EH (cell line): ENCODE measurements around the gene DCP1B.

Experiments
- DNase-seq: peaks from one replicate; pipeline ENCODE4 v3.0.0-alpha.2; 2015; ENCODE audit warnings: low read depth

DCP1B gene

DNA sequence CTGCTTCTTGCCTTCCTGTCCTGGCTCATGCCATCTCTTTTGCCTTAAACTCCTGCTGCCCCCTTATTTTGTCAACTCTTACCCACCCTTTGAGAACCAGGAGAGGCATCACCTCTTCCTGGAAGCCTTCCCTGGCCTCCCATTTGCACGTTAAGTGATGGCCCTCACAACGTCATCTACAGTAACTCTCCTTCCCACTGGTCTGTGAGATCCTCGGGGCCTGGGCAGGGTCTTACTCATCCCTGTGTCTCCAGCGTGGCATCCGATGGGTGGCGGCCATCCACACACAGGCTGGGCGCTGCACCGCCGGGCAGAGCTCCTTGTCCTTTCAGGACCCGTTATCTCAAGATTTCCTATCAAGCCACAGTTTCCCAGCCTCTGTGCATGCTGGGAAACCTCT lies 69.0 kb downstream of the DCP1B start:
- no peak for DNase-seq

DNA sequence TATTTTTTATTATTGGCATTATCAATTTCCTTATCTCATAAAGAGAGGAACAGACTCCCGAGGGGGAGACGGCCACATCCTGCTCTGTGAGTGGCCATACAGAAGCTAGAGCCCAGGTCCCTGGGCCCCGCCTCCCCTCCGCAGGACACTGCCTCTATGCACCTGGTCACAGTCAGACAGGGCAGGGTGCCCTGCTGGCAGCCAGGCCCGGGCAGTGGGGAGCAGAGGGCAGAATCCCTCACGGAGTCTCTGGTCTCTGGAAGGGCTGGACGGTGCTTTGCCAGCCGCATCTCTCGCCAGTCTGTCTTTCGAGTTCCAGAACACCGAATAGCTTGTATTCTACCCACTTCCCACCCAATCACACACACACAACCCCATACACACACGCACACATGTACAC lies 69.4 kb downstream of the DCP1B start:
- DNase-seq, result no peak

GRCh38 chr12:1934068-1934467 lies 70.2 kb downstream of the DCP1B start:
- no peak for DNase-seq

- peak; percentile 53 for DNase-seq
Observed at GRCh38 chr12:1933342-1934051, 70.8 kb downstream of the DCP1B start.

DNA sequence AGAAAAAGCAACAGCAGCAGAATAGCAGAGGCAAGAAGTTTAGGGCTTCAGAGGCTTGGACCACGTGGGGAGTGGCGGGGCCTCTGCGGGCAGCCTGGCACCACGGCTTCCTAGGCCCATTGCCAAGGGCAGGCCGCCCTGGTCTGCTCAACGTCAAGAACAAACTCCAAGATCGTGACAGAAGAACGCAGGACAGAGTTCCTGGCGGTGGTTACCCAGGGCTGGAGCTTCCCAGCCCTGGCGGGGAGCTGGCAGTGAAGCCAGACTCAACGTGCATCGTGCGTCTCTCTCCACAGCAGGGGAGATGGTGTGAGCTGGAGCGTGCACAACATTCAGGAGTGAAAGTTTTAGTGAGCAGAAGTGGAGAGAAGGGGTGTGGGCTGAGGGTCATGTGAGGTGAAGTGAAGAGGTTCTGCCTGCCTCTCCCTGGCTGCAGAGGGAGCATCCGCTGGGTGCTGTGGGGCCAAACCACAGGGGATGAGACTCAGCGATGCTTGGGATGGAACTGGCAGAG lies 71.9 kb downstream of the DCP1B start:
- no peak for DNase-seq

DNA sequence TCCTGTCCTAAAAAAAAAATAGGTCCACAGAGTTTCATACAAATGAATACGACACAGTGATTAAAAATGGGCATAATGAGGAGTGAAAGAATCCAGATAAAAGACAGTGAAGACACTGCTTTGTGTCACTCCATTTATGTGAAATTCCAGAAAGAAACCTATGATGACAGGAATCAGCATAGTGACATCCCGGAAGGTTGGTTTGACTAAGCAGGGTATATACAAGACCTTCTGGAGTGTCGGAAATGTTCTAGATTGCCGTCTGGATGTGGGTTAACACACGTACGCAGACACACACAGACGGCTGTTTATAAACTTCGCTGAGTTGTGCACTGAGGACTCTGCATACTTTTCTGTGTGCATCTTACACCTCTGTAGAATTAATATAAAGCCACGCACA lies 72.6 kb downstream of the DCP1B start:
- no peak for DNase-seq

GRCh38 chr12:1930803-1931597 lies 73.3 kb downstream of the DCP1B start:
- no peak for DNase-seq

DNA sequence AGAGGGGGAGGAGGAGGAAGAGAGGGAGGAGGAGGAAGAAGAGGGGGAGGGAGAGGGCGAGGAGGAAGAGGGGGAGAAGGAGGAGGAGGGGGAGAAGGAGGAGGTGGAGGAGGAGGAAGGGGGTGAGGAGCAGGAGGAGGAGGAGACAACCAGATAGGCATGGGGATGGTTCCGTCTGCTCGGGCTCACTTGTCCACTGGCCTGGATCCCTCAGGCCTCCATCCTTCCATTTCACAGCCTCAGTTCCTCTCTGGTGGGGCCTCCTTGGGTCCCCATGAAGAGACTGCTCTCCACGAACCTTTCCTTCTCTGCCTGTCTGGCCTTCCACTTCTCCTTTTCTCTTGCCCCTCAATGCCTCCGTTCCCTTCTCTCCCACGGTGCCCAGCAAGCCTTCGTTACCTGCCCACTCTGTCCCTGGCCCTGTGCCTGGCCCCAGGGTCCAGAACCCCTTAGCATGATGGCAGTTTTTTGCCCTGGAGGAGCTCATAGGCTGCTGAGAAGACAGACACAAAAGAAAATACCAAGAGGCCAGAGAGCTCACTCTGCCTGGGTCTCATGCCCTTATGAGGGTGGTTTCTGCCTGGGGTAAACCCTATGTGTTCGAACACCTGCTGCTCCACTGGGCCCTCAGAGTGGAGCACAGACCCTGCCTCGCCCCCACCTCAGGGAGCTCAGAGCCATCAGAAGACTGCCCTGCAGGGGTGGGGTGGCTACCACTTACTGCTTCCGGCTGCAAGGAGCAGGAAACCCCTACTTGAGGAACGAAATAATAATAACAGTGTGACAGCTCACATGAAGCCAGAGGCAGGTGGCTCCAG lies 74.1 kb downstream of the DCP1B start:
- no peak for DNase-seq

GRCh38 chr12:1929241-1929984 lies 74.8 kb downstream of the DCP1B start:
- DNase-seq, result no peak

DNA sequence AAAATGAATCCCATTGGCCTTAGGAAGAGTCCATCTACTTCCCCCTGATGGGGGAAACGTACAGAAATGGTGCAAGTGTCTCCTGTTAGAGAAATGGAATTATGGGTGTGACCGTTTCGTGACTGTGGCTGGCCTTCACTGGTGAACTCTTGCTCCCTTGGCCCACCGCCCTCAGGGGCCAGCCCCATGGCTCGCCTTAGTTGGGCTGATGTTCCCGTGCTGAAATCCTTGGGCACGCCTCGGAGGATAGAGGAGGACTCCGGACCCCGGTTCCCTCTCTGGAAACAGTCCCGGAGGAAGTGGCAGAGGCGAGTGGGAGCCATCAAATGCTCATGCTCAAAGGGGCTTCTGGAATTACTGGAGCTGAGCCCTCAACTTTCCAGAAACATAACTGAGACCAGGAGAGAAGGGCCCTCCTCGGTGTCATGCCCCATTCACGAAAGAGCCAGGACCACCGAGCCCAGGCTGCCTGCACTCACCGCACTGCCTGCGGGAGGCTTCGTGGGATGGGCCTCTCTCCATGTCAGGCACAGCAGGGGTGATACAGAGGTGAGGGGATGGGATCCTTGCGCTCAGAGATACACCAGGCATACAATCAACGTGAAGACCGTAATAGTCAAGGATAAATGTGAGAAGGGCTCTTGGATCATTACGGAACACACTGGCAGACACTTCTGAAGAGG lies 75.7 kb downstream of the DCP1B start:
- DNase-seq, result no peak

GRCh38 chr12:1927751-1928351 lies 76.4 kb downstream of the DCP1B start:
- peak; percentile 46 for DNase-seq

- no peak for DNase-seq
Observed at GRCh38 chr12:1927051-1927680, 77.1 kb downstream of the DCP1B start.

GRCh38 chr12:1926251-1926657 lies 78.0 kb downstream of the DCP1B start:
- DNase-seq, result no peak

DNA sequence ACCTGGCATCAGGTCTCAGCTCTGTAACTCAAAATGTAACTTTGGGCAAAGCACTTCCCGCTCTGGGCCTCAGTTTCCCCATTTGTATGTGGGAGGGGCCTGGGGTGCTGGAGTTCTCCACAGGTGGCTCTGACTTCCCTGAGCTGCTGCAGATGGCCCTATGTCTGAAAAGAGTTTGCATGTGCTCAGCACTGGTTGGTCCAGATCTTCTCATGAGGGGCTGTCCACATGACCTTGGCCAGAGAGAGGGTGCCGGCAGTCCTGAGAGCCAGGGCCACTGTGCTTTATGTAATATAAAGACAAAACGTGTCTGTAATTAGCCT lies 78.6 kb downstream of the DCP1B start:
- no peak for DNase-seq

GRCh38 chr12:1924996-1925683 lies 79.1 kb downstream of the DCP1B start:
- DNase-seq, result no peak

GRCh38 chr12:1922985-1923384 lies 81.3 kb downstream of the DCP1B start:
- no peak for DNase-seq

GRCh38 chr12:1922075-1922709 lies 82.1 kb downstream of the DCP1B start:
- DNase-seq, result no peak

DNA sequence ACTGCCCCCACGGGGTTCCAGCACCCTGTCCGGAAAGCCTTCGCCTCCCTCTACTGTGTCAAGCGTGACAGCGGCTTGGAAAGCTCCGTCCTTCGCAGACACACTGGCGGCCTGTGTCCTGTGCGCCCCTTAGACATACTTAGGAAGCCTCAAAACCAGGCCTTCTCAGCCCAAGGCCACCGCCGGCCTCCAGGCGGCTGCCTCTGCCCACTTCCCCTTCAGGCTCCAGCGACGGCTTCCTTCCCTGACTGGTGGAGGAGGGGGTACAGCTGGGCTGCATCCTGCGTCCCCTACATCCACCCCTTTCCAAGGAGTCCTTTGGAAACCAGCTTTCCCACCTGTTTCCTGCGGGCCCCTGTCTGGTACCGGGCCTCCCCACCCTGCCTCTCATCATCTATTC lies 83.3 kb downstream of the DCP1B start:
- no peak for DNase-seq

DNA sequence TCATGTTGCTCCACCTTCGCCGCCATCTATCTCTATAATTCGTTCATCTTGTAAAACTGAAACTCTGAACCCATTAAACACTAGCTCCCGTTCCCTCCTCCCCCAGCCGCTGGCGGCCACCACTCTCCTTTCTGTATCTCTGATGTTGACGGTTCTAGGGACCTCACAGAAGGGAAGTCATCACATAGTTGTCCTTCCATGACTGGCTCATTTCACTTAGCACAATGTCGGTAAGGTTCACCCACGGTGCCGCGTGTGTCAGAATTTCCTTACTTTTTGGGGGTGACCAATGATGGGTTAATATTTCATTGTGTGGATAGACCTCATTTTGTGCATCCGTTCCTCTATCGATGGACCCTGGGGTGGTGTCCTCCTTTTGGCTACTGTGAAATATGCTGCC lies 83.8 kb downstream of the DCP1B start:
- no peak for DNase-seq
